Placental epithelial cell (primary cell): ENCODE results near the gene OR56A3. TPM values are rescaled to one million over a fixed set of nuclear protein-coding genes. Genes with fewer than 3 reads are reported as not detected.

Experiments
- total RNA-seq: library from RNA; depleted of rRNA; stranded (reverse); fragments of >200 nt; gene quantifications from 2 replicates; pipeline ENCODE4 v1.2.3, GENCODE V29; 2012

The OR56A3 gene, protein sequence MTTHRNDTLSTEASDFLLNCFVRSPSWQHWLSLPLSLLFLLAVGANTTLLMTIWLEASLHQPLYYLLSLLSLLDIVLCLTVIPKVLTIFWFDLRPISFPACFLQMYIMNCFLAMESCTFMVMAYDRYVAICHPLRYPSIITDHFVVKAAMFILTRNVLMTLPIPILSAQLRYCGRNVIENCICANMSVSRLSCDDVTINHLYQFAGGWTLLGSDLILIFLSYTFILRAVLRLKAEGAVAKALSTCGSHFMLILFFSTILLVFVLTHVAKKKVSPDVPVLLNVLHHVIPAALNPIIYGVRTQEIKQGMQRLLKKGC
- total RNA-seq = not detected in 2 replicates

DNA sequence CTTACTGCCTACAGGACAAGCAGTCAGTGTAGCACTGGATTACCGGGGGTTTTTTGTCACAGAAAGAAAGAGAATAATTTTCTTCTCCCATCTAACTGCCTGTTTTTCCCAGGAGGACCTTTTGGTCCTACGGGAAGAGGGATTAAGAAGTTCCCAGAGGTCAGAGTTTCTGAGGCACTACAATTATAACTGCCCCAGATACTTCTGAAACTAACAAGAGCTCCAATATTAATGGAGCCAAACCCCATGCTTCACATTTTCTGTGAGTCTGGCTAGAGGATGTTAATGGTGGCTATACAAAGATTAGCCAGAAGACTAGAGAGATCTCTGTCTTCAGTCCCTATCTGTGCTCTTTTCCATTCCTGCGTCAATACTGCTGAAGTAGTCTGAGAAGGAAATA, at the start of gene OR56A3:
Gene OR56A3, plus strand, starts transcription at position 301 of the 400 bp plus-strand sequence. CDS start 5,096 bp downstream, outside the sequence.

DNA sequence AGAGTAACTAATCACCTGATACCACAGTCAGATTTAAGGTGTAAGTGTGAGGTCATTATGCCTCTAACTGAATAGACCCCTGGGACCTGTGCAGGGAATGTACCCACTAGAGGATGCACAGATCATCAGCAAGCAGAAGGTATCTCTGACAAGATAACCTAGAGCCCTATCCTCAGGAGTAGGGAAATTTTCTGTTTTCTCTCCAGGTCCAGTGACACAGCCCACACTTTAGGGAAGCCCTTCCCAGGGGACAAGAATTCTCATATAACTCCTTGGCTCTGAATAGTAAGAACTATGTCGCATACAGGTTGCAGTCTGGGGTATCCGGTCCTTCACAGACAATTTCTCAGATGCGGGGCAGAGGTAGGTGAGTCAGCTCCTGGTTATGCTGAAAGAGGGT, 49.1 kb upstream of the OR56A3 start, which contains the start of gene OR52E5:
Gene OR52E5, plus strand, starts transcription at position 301 of the 400 bp plus-strand sequence. CDS start 7,569 bp downstream, outside the sequence.

DNA sequence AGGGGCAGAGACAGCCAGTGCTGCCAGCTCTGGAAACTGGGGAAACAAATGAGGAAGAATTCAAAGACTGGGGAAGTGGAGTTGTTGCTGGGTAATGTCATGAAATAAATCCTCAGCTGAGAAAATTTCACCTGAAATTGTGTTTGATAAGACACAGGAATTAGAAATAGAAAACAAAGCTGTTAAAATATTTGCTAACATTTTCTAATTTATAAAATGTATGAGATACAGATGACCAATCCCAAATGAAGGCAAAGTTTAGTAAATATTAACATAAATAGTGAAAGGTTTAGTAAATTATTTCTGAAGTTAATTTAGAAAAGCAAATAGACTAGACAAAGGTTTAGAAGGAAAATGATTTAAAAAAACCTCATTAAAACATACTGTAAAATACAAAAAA, 26.3 kb downstream of the OR56A3 start, which contains the start of gene OR56A5:
Gene OR56A5, minus strand, starts transcription at position 101 of the 400 bp plus-strand sequence. Its CDS starts 0 bp downstream, at position 101.

DNA sequence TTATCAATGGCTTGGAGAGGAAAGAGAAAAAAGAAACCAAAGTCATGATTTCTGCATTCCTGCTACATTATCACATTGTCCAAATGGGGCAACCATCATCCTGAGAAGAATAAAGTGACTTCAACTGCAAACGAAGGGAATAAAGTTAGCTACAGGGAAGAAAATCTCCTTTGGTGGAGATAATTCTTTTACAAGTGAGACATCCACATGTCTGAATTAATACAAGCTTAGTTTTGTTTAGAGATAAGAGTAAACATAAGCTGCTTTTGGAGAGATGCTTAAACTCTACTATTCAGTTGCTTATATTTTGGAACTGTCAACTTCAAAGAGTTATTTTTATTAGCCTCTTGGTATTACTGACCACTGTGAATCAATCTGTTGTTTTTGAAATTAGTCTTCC, 44.8 kb downstream of the OR56A3 start, which contains the start of gene OR52L1:
Gene OR52L1, minus strand, starts transcription at position 101 of the 400 bp plus-strand sequence. Its CDS starts 55 bp downstream, at position 46.

Other genes starting within 250 kb of the OR56A3 start
- not detected in 2 replicates for gene OR56B1, start 205.8 kb upstream of the OR56A3 start, total RNA-seq
- 0.39 TPM in 1 of 2 replicates, not detected in the other for gene OR52N4, start 188.0 kb upstream of the OR56A3 start, total RNA-seq
- gene OR52N5, start 158.9 kb upstream of the OR56A3 start, total RNA-seq = not detected in 2 replicates
- not detected in 2 replicates for gene OR52N1, start 151.0 kb upstream of the OR56A3 start, total RNA-seq
- gene OR52N2, start 133.3 kb upstream of the OR56A3 start, total RNA-seq = not detected in 2 replicates
- gene OR52E6, start 100.4 kb upstream of the OR56A3 start, total RNA-seq = not detected in 2 replicates
- gene OR52E8, start 84.6 kb upstream of the OR56A3 start, total RNA-seq = not detected in 2 replicates
- not detected in 2 replicates for gene OR52E4, start 61.6 kb upstream of the OR56A3 start, total RNA-seq
- not detected in 2 replicates for gene OR52E5, start 49.0 kb upstream of the OR56A3 start, total RNA-seq
- not detected in 2 replicates for gene OR56A5, start 26.2 kb downstream of the OR56A3 start, total RNA-seq
- not detected in 2 replicates for gene OR52L1, start 44.7 kb downstream of the OR56A3 start, total RNA-seq
- gene OR56A4, start 64.7 kb downstream of the OR56A3 start, total RNA-seq = not detected in 2 replicates
- gene OR56A1, start 88.5 kb downstream of the OR56A3 start, total RNA-seq = not detected in 2 replicates
- gene OR56B4, start 165.4 kb downstream of the OR56A3 start, total RNA-seq = not detected in 2 replicates
- gene OR52B2, start 228.1 kb downstream of the OR56A3 start, total RNA-seq = under 0.01 TPM in 1 of 2 replicates, not detected in the other